NCI-H2171 (cell line): ENCODE measurements around the gene HSPA12A.
A peak's percentile ranks its signal among the peaks of the same experiment; 100 is the strongest.

Experiments used
- DNase-seq: peaks from one replicate; lab custom pipeline; 2025; lab: John Stamatoyannopoulos, UW

The HSPA12A gene

GRCh38 chr10:116743266-116744064 lies 1.1 kb upstream of the HSPA12A start:
- no peak for DNase-seq

GRCh38 chr10:116741391-116742351 lies 695 bp downstream of the HSPA12A start:
- no peak for DNase-seq

GRCh38 chr10:116740971-116741370 lies 1.4 kb downstream of the HSPA12A start:
- DNase-seq = no peak

- no peak for DNase-seq
Measured at GRCh38 chr10:116738339-116738738, 4.0 kb downstream of the HSPA12A start.

DNA sequence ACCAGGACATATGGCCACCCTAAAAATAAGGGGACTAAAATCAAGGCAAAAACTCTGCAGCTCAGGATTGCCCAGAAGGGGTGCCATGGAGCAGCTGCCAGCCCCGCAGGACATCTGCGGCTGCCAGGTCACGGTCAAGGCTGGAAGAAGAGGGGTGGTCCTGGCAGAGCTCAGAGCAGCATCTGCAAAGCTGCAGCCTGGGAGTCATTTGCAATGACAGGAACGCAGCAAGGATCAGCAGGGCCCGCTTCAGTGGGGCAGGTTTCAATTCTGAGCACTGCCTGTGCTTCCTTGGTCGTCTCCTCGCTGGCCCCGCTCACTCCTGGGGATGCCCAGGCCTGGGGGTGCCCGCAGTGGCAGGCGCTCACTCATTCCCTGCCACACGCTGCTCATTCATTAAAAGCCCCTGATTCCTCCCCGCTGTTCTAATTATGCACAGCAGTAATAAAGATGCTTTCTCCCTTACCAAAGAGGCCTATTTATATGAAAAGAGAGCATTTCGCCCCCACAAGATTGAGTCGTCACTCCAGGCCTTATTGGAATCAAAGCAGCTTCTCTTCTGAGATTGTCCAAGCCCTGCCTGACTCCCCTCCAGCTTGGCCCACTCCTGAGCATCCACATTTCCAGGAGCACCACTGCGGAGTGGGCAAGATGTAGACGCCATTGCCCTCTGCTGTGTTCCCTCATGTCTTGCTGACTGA lies 4.6 kb downstream of the HSPA12A start:
- no peak for DNase-seq

DNA sequence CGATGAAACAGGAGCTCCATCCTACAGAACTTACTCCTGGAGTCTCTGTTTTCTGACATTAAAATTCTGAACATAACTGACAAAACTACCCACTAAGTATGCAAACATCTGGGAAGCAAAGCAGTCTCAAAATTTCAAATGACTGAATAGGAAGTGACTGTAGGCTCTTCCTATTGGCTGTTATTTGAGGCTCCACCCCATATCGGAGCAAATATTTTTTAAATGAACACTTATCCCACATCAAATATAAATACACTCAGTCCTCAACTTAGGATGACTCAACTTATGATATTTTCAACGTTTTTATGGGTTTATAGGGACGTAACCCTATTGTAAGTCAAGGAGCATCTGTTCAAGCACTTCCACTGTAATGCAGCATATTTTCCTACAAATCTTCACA lies 8.8 kb downstream of the HSPA12A start:
- DNase-seq = no peak

DNA sequence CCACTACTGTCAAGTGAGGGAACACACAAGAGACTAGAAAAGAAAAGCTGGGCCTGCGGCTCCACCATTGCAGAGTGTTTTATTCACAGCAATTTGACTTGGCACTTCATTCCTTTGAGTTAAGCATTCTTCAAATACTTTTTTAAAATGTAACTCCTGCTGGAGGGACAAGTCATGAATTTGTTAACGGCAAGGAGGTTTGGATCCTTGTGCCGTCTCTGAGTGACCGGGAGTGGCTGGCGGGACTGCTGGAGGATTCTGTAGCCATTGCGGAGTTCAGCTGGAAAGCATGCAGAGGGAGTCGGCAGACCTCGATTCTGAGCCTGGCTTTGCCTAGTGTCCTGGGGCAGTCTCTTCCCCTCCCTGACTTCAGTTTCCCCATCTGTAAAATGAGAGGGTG lies 9.8 kb downstream of the HSPA12A start:
- no peak for DNase-seq

DNA sequence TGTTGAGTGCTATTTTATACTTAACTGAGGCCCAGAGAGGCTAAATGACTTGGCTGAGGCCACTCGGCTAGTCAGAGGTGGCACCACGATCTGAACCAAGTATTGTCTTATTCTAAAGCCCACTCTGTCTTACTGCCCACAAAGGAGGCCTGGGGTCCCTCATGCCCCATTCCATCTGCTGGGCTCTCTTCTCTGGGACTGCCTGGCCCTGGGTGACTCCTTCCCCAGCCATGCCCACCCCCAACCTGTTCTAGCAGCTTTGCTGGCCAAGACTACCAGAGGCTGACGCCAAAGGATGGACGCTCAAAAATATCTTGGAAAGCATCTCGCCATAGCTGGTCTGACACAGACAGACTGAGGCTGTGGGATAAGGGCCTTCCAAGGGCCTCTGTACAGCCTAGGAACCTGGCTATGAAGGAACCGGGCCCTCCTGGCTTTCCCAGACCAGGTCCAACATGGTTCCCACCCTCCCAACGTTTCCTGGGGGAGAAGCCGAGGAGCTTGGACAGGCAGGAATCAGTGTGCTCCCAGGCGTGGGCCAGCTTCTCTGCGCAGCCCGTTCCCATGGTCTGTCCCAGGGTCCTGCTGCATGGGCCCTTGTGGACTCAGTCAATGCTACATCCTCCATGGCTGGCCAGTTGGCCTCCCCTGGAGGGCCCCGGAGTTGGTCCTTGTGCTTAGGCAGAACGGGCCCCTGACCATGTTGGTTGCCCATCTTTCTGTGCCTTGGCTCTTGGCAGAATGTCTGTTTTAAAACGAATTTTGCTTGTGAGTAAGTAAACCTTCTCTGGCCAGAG lies 11.7 kb downstream of the HSPA12A start:
- no peak for DNase-seq

DNA sequence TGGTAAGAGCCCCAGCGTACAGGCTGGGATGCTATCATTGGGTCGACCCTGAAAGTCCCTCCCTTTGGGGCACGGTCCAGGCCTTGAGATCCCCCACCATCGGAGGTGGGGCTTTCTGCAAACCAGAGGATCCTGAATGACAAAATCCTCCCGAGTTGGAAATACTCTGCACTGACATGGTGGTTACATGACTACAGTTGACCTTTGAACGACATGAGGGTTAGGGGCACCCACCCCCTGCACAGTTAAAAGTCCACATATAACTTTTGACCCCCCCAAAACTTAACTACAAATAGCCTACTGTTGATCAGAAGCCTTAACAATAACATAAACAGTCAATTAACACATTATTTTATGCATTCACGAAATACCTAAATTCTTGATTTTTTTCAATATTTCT lies 13.1 kb downstream of the HSPA12A start:
- DNase-seq = no peak

- DNase-seq = no peak
Measured at GRCh38 chr10:116728526-116729096, 13.8 kb downstream of the HSPA12A start.

GRCh38 chr10:116723428-116724281 lies 18.7 kb downstream of the HSPA12A start:
- DNase-seq = no peak

- peak; percentile 40 for DNase-seq
Measured at GRCh38 chr10:116722736-116723427, 19.5 kb downstream of the HSPA12A start.

DNA sequence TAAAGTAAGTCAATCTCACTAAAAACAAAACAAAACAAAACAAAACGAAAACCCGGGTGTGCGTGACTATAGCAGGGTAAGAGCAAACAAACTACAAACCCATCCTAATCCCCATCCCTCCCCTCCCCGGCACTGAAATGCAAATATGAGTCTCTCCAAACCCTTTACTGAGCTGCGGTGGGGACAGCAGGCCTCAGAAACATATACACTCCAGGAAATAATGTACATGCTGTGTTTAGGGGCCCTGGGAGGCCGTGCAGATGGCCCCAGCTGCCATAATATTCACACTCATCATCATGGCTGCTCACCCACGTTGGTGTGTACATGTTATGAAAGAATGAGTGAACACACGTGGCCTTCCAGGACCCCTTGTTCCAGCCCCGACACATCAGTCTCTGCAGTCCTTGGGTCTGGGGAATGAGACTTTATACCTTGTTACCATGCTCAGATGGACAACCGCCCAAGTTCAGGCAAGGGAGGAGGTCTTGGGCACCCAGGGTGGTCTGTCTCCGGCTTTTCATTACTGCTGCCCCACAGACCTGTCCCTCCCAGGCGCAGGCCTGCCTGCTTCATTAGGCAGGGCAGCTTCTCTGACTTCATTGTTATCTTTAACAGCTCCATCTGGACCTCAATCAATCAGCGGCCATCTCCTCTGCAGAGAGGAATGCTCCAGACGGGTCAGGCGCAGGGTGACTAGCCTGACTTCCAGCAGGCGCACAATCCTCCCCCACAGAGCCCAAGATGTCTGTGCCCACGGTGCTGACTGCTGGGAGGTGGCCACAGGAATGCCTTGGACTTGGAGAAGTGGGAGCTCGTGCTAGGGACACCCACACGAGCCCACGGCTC lies 20.6 kb downstream of the HSPA12A start:
- DNase-seq = no peak

DNA sequence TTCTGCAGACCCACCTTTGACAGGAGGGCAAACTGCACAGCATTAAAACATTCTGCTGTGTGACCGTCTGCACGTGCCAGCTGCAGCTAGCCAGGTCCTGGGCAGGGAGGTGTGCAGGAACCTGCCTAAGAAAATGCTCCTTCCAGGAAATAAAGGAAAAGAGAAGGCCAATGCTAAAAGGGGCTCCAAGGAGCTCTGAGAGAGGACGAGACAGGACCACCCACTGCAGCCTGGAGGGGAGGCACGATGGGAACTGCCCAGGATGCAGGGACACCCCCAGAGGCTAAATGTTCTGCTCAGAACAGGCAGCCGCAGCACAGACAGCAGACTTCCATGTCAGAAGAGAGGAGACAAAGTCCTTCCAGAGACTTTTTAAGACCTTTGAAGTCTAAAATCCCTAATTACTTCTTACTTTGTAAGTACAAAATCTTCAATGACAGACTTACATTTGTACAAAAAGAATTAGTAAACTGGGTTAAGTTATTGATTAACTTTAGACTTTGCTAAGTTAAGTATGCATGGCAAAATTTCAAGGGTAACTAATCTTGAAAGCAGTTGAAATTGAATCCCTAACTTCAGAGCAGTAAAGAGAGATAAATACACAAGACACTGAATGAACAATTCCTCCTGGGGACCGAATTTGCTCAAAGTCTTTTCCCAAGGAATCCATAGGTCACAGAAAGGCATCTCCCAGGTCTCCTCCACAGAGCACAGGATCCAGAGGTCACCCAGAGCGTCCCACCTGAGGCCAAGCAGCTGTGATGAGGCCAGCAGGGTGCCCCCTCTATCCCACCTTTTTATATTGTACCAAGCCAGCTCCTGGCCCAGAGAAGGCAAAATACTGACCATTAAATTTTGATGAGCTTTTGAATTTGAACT lies 21.5 kb downstream of the HSPA12A start:
- no peak for DNase-seq

GRCh38 chr10:116720241-116720643 lies 22.1 kb downstream of the HSPA12A start:
- DNase-seq = no peak

GRCh38 chr10:116719804-116720203 lies 22.6 kb downstream of the HSPA12A start:
- DNase-seq = no peak

GRCh38 chr10:116718058-116718457 lies 24.3 kb downstream of the HSPA12A start:
- DNase-seq = no peak

GRCh38 chr10:116716381-116716780 lies 26.0 kb downstream of the HSPA12A start:
- no peak for DNase-seq
